Activated T-helper 2 cell treated with anti-CD3 and anti-CD28 coated beads, Interferon-gamma antibody, Interleukin-2, Interleukin-4, amounts not matched to agents 10 μg/mL and 5 μg/mL and 100 μg/mL, durations not matched to agents 14 hours and 24 hours and 36 hours (primary cell): Measurements from ENCODE around the gene CASR. TPM values are rescaled to one million over a fixed set of nuclear protein-coding genes. Genes with fewer than 3 reads are reported as not detected.

Experiments
- DNase-seq: peaks from one replicate; pipeline ENCODE4 v3.0.0; 2021; ENCODE audit warnings: low spot score
- H3K27ac Mint-ChIP-seq: one replicate; pipeline ENCODE4 v1.8.0; 2021; ENCODE audit warnings: mixed read lengths
- H3K27me3 Mint-ChIP-seq: one replicate; pipeline ENCODE4 v1.8.0; 2021; ENCODE audit warnings: low read depth, mixed read lengths
- H3K36me3 Mint-ChIP-seq: one replicate; pipeline ENCODE4 v1.8.0; 2021; ENCODE audit warnings: low read depth, mixed read lengths
- H3K4me1 Mint-ChIP-seq: one replicate; pipeline ENCODE4 v1.8.0; 2021; ENCODE audit warnings: low read depth, mixed read lengths
- H3K4me3 Mint-ChIP-seq: one replicate; pipeline ENCODE4 v1.8.0; 2021; ENCODE audit warnings: low read depth, mild to moderate bottlenecking, moderate library complexity, mixed read lengths
- H3K9me3 Mint-ChIP-seq: one replicate; pipeline ENCODE4 v1.8.0; 2021; ENCODE audit warnings: mixed read lengths
- intact Hi-C: fragments of 100-400 bp; cut with micrococcal nuclease; formaldehyde crosslinking; loops from one replicate; pipeline ENCODE4 v1.15.1; 2023
- total RNA-seq: library from RNA; stranded (reverse); gene quantifications from 2 replicates; pipeline ENCODE4 v1.2.3, GENCODE V29; 2022

The CASR gene
- total RNA-seq, 1 donor from 2014 or later: not detected

DNA sequence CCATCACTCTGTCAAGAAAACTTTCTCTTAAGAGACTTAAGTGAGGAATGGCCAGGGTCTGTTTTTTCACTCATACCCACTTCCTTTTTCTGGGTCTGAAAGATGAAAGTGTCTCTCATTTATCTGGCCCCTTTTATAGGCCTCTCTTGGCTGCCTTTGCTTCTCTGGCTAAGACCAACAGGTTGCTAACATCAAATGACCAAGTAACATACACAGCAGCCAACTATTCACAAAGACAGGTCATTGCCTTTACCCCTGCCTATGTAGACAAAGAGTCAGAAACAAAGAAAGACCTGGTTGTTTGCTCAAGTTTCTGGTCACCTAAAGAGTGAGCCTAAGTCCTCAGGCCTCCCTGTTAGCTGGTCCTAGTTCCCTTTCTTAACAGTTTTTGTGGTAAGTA lies 117.6 kb downstream of the CASR start:
- peaks cover 24% of the 10 kb centered on the region for H3K4me1 Mint-ChIP-seq
- no peaks in the 10 kb centered on the region for H3K36me3 Mint-ChIP-seq
- peaks cover 8% of the 10 kb centered on the region for H3K9me3 Mint-ChIP-seq
- no peak overlapping the region for H3K27ac Mint-ChIP-seq
- H3K27me3 Mint-ChIP-seq: peaks cover 5% of the 10 kb centered on the region
- H3K4me3 Mint-ChIP-seq: no peak overlapping the region
- no peak for DNase-seq
- intact Hi-C loops: no loop called here

DNA sequence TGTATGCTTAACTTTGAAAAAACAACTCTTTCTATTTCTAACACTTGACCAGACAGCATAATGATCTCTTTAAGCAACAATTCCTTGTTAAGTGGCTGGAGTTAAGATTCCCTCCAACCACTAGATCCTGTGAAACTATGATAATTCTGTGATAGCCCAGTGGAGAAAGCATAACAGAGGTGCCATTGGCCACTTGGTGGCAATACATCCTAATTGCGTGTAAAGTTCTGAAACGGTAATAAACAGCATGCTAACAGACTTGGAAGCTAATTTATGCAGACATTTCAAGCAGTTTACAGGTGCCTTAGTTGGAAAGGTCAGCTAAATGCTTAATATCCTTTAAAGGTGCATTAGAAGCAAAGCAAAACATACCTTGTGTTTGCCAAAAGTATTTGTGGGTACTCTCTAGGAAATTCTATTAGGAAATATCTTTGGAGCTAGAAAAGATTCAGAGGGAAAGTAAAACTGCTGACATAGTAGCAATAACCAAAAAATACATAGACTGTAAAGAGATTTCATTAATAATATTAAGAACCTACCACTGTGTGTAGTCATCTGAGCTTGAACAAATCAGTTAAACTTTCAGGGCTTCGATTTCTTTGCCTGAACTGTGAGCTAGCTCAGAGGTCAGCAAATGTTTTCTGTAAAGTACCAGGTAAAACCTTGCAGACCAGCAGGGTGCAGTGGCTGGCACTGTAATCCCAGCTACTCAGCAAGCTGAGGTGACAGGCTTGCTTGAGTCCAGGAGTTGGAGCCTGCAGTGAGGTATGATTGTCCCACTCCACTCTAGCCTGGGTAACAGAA lies 122.6 kb downstream of the CASR start:
- Mint-ChIP-seq H3K4me1 (peaks cover 2% of the 10 kb centered on the region), H3K9me3 (no peaks in the 10 kb centered on the region), H3K36me3 (no peaks in the 10 kb centered on the region), H3K27me3 (peaks cover 24% of the 10 kb centered on the region), H3K27ac (no peak overlapping the region), H3K4me3 (no peak overlapping the region)
- intact Hi-C loops: no loop called here
- no peak for DNase-seq

DNA sequence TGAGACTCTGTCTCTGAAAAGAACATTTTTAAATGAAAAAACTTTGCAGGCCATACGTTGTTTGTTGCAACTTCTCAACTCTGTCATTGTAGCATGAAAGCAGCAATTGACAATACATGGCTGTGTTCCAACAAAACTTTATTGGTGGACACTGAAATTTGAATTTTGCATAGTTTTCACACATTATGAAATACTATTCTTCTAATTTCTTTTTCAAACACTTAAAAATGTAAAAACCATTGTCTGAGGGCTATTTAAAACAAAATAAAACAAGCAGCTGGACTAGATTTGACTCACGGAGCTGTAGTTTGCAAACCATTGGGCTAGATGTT lies 123.1 kb downstream of the CASR start:
- H3K4me3 Mint-ChIP-seq: no peak overlapping the region
- H3K27me3 Mint-ChIP-seq: peaks cover 29% of the 10 kb centered on the region
- no peaks in the 10 kb centered on the region for H3K9me3 Mint-ChIP-seq
- intact Hi-C loops: no loop called here
- peaks cover 2% of the 10 kb centered on the region for H3K4me1 Mint-ChIP-seq
- no peak for DNase-seq
- no peak overlapping the region for H3K27ac Mint-ChIP-seq
- no peaks in the 10 kb centered on the region for H3K36me3 Mint-ChIP-seq

DNA sequence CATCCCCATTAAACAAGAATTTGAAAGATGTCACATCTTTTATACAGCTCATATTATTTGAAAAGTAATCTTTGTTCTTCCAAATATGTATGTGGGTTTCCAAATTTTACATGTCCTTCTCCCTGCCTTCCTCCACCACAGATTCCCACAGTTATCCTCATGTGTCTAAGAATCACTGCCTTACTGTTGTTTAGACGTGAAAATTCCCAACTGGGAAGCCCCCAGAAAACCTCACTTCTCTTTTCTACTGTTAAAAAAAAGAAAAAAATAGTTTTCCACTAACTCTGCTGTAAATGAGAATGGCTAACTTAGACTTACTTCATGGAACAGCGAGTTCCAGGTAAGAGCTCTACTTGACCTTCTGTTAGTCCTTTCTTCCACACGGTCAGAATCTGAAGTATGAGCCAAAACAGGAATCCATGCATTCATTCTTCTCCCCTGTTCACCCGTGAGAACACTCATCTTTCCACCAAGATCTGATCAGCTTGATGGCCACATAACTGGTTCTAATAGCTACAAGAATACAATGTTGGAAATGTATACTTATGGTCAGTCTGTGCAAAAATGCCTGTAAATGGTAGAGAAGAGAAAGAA lies 123.7 kb downstream of the CASR start:
- intact Hi-C loops: no loop called here
- Mint-ChIP-seq H3K4me1 (peaks cover 2% of the 10 kb centered on the region), H3K9me3 (no peaks in the 10 kb centered on the region)

DNA sequence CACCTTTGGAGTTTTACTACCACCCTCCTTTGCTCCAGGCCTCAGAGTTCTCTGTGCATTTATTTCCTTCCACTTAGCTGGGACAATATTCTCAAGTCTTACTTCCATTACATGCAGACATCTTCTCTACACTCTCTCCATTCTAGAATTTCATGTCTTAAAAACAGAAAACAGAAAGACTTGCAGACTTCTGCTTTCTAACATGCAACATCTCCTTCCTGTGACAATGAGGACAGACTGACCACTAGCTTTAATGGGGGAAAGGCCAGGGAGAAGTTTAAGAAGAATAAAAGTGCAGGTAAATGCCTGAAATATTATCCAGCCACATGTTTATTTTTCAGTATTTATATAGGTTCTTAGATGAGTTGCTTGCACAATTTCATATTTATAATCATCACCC lies 124.5 kb downstream of the CASR start:
- no peaks in the 10 kb centered on the region for H3K36me3 Mint-ChIP-seq
- no peaks in the 10 kb centered on the region for H3K9me3 Mint-ChIP-seq
- peaks cover 29% of the 10 kb centered on the region for H3K27me3 Mint-ChIP-seq
- peaks cover 6% of the 10 kb centered on the region for H3K4me1 Mint-ChIP-seq
- no peak overlapping the region for H3K27ac Mint-ChIP-seq
- DNase-seq: no peak
- no peak overlapping the region for H3K4me3 Mint-ChIP-seq
- intact Hi-C loops: no loop called here

More for the DNA sequence above, 123.7 kb downstream of the CASR start:
- DNase-seq: no peak
- H3K27ac Mint-ChIP-seq: no peak overlapping the region
- H3K27me3 Mint-ChIP-seq: peaks cover 29% of the 10 kb centered on the region
- H3K36me3 Mint-ChIP-seq: no peaks in the 10 kb centered on the region
- H3K4me3 Mint-ChIP-seq: no peak overlapping the region

DNA sequence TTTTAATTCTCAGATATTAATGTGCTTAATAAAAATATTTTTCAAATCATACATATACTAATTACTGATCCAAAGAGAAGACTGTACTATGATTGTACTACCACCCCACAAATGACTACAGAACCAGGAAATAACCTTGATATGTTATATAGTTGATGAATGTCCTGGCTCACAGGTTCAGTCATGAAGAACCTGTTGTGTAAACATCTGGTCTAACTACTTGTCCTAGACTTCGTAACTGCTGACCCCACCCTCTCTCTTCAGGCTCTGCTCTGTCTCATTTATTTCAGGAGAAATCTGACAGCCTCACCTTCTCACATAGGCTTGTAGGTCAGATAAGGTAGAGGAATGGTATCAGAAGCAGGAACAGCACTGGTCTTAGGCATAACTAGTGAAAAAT lies 126.9 kb downstream of the CASR start:
- Mint-ChIP-seq H3K27me3 (peaks cover 31% of the 10 kb centered on the region), H3K36me3 (no peaks in the 10 kb centered on the region), H3K27ac (no peak overlapping the region), H3K9me3 (no peaks in the 10 kb centered on the region), H3K4me3 (no peak overlapping the region), H3K4me1 (peaks cover 12% of the 10 kb centered on the region)
- intact Hi-C loops: no loop called here
- DNase-seq: no peak

DNA sequence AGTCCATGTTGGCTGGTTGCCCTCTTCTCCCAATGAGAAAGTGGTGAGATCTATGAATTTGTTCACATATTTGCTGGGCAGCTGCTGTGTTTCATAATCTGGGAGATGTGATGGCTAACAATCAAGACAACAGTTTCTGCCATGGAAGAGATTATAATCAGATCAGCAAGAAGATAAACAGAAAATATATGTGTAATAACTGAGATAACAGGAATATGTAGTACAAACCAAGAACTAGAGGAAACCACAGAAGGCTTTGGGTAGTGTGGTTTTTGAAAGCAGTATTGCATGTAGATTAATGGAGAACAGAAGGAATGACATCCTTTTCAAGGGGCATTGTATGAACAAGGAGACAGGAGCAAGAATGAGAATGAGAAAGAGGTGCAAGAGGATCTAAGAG lies 129.4 kb downstream of the CASR start:
- no peaks in the 10 kb centered on the region for H3K36me3 Mint-ChIP-seq
- no peak overlapping the region for H3K27ac Mint-ChIP-seq
- DNase-seq: no peak
- no peaks in the 10 kb centered on the region for H3K9me3 Mint-ChIP-seq
- intact Hi-C loops: no loop called here
- peaks cover 10% of the 10 kb centered on the region for H3K4me1 Mint-ChIP-seq
- no peak overlapping the region for H3K4me3 Mint-ChIP-seq
- peaks cover 33% of the 10 kb centered on the region for H3K27me3 Mint-ChIP-seq

DNA sequence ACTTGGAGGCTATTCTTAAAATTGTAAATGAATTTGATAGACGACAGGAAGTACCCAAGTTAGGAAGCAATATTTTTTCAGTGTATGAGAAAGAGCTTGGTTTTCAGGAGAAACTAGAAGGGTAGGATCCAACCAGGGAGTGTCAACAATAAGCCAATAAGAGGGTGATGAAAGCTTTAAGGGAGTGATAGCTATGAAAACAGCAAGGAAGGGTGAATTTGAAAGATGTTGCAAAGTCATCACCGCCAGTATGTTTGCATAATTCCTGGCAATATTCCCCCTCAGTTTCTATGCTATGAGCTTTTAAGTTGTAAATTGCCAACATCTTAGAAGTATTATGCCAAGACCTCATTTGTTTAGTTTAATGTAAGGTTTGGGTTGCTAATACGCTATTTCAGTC lies 129.8 kb downstream of the CASR start:
- peaks cover 11% of the 10 kb centered on the region for H3K4me1 Mint-ChIP-seq
- no peak overlapping the region for H3K27ac Mint-ChIP-seq
- no peaks in the 10 kb centered on the region for H3K36me3 Mint-ChIP-seq
- peaks cover 36% of the 10 kb centered on the region for H3K27me3 Mint-ChIP-seq
- no peak for DNase-seq
- no peak overlapping the region for H3K4me3 Mint-ChIP-seq
- intact Hi-C loops: no loop called here
- H3K9me3 Mint-ChIP-seq: no peaks in the 10 kb centered on the region

DNA sequence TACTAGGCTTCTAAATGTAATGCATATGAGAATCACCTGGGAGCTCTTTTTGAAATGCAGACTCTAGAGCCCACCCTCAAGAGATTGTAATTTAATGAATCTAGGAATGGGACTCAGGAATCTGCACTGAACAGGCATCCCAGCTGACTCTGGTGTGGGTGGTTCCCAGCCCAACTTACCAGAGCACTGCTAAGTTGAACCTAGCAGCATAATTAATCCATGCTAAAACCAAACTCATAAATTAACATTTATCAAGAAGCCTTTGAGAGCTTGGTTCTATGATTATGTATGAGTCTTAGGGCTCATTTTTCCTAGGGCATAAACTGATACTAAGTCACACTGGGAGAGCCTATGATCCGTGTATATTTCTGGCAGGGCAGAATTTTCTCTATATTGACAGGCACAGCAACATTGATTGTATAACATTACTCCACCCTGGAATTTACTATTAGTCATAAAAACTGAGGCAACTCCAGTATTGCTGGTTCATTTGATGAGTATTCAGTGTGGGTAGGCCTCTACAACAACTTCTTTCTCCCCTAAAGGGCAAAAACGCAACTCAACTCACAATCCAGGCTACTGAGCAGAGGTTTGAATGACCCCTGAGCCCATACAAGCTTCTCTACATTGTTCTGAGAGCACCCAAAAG lies 130.9 kb downstream of the CASR start:
- intact Hi-C loops: no loop called here
- H3K36me3 Mint-ChIP-seq: no peaks in the 10 kb centered on the region
- H3K4me3 Mint-ChIP-seq: no peak overlapping the region
- H3K27ac Mint-ChIP-seq: no peak overlapping the region
- H3K4me1 Mint-ChIP-seq: peaks cover 13% of the 10 kb centered on the region
- H3K9me3 Mint-ChIP-seq: peaks cover 5% of the 10 kb centered on the region
- no peak for DNase-seq
- peaks cover 29% of the 10 kb centered on the region for H3K27me3 Mint-ChIP-seq

DNA sequence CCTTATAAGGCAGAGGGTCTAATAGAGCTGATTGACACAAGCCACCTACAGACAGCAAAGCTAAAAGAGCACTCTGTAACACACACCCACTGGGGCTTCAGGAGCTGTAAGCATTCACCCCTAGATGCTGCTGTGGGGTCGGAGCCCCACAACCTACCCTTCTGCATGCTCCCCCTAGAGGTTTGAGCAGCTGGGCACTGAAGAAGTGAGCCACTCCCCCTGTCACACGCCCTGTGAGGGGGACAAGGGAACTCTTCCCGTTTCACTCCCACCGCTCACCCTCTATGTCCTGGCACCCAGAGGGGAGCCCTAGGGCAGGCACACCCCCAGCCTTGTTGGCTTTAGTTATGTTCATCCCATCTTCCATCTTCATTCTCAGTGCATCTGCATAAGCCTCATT lies 132.2 kb downstream of the CASR start:
- Mint-ChIP-seq H3K9me3 (peaks cover 14% of the 10 kb centered on the region), H3K36me3 (no peaks in the 10 kb centered on the region), H3K4me1 (peaks cover 13% of the 10 kb centered on the region), H3K27me3 (peaks cover 25% of the 10 kb centered on the region), H3K27ac (no peak overlapping the region), H3K4me3 (no peak overlapping the region)
- DNase-seq: no peak
- intact Hi-C loops: no loop called here

DNA sequence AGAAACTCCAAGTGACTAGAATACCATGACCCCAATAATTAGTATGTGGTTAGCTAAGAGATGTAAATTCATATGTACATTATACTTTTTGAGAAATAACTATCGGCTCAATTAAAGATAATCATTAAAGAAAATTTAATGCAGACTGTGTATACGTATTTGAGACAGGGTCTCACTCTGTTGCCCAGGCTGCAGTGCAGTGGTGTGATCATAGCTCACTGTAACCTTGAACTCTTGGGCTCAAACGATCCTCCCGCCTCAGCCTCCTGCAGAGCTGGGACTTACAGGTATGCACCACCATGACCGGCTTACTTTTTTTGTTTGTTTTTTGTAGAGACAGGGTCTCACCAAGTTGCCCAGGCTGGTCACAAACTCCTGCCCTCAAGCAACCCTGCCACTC lies 132.9 kb downstream of the CASR start:
- Mint-ChIP-seq H3K27ac (no peak overlapping the region), H3K36me3 (no peaks in the 10 kb centered on the region), H3K9me3 (peaks cover 14% of the 10 kb centered on the region), H3K27me3 (peaks cover 19% of the 10 kb centered on the region), H3K4me1 (peaks cover 18% of the 10 kb centered on the region), H3K4me3 (no peak overlapping the region)
- no peak for DNase-seq
- intact Hi-C loops: no loop called here

DNA sequence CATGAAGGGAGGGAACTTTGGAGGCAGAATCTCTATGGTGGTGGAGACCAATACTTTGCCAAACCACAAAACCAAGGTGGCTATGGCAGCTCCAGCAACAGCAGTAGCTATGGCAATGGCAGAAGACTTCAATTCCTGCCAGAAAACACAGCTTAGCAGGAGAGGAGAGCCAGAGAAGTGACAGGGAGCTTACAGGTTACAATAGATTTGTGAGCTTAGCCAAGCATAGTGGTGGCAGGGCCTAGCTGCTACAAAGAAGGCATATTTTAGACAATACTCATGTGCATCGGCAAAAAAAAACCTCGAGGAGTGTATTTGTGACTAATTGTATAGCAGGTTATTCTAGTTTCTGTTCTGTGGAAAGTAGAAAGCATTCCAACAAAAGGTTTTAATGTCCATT lies 135.2 kb downstream of the CASR start:
- Mint-ChIP-seq H3K36me3 (no peaks in the 10 kb centered on the region), H3K27me3 (peaks cover 18% of the 10 kb centered on the region), H3K27ac (no peak overlapping the region), H3K4me1 (peaks cover 27% of the 10 kb centered on the region), H3K9me3 (peaks cover 14% of the 10 kb centered on the region), H3K4me3 (no peak overlapping the region)
- DNase-seq: no peak
- intact Hi-C loops: no loop called here
